Sigmoid colon (tissue), 7 donors: ENCODE measurements around the gene DPYSL3. TPM values are rescaled to one million over a fixed set of nuclear protein-coding genes. Genes with fewer than 3 reads are reported as not detected.

Experiments used
- DNase-seq: peaks from one replicate; pipeline ENCODE4 v3.0.0-alpha.2; 2019
- H3K27ac ChIP-seq, 4 donors: fragments of 200-600 bp; sonication (generic); one replicate each; pipeline ENCODE4 v1.5.1; 2016 to 2019; ENCODE audit warnings: mild to moderate bottlenecking in 1 of 4
- H3K27me3 ChIP-seq, 3 donors: fragments of 200-600 bp; sonication (generic); one replicate each; pipeline ENCODE4 v1.5.1; 2019; ENCODE audit warnings: mild to moderate bottlenecking in 1 of 3
- H3K36me3 ChIP-seq, 4 donors: fragments of 200-600 bp; sonication (generic); one replicate each; pipeline ENCODE4 v1.5.1; 2016 to 2019
- H3K4me1 ChIP-seq, 4 donors: fragments of 200-600 bp; sonication (generic); one replicate each; pipeline ENCODE4 v1.5.1; 2017 to 2019
- H3K4me3 ChIP-seq, 4 donors: fragments of 200-600 bp; sonication (generic); one replicate each; pipeline ENCODE4 v1.5.1; 2017 to 2019; ENCODE audit warnings: mild to moderate bottlenecking in 2 of 4, moderate library complexity in 1 of 4
- H3K9me3 ChIP-seq, 4 donors: fragments of 200-600 bp in 3 of 4; sonication (generic) in 3 of 4; one replicate each; pipeline versions ENCODE4 v1.5.1 to v1.6.1; 2013 to 2019
- CTCF ChIP-seq, 4 experiments: fragments of 450-650 bp in 3 of 4; fragments of 200-600 bp in 1 of 4; IDR thresholded peaks; one replicate each; pipeline ENCODE4 v1.5.1; 2016 to 2019; ENCODE audit warnings: antibody characterized with exemption in 4 of 4, mild to moderate bottlenecking in 3 of 4, moderate library complexity in 2 of 4
- EP300 ChIP-seq, 4 donors: sonication (generic); formaldehyde crosslinking; IDR thresholded peaks; one replicate each; pipeline ENCODE4 v1.6.1; 2017; ENCODE audit warnings: antibody characterized with exemption in 4 of 4
- POLR2A ChIP-seq, 2 donors: fragments of 450-650 bp; IDR thresholded peaks; one replicate each; pipeline ENCODE4 v1.6.1; 2016; ENCODE audit warnings: antibody characterized with exemption in 2 of 2, mild to moderate bottlenecking in 2 of 2, moderate library complexity in 2 of 2
- POLR2AphosphoS5 ChIP-seq, 4 donors: sonication (generic); formaldehyde crosslinking; IDR thresholded peaks; one replicate each; pipeline ENCODE4 v1.6.1; 2017; ENCODE audit warnings: antibody characterized with exemption in 4 of 4
- WGBS, 2 donors: extraction: QIAGEN DNeasy Blood & Tissue Kit; methylation state at CpG; one replicate each; pipeline ENCODE4 v1.1.7; 2013; 5-methylcytosine and 5-hydroxymethylcytosine counted together
- intact Hi-C: fragments of 100-400 bp; cut with DNase I; formaldehyde crosslinking; loops from one replicate; pipeline ENCODE4 v1.15.1; 2023
- polyA plus RNA-seq, 3 donors: library from polyadenylated mRNA; stranded (reverse); fragments of 200-250 nt; gene quantifications; one replicate each; pipeline ENCODE4 v1.2.3, GENCODE V29; 2013
- total RNA-seq, 4 donors: library from RNA; depleted of rRNA; stranded (reverse); fragments of >200 nt; gene quantifications; one replicate each; pipeline ENCODE4 v1.1.0, GENCODE V29; 2016
- donor health status: healthy with polysubstance abuse.
- donor health status: Bipolar disorder and iron deficiency.
- donor health status: healthy.

Gene DPYSL3
- total and polyA plus RNA-seq, 7 donors = 4.2 to 343 (median 149) TPM

GRCh38 chr5:147390654-147391225 is 119.1 kb downstream of the DPYSL3 start:
- intact Hi-C loops = loop anchor here (5.0 kb wide), 2 partner anchors 172 to 187 kb away; no protein-coding TSS in a partner anchor
- peaks cover 0 to 49% (median 21%) of the 10 kb centered on the region in 4 donors for H3K36me3 ChIP-seq
- peaks cover 0 to 18% (median 7%) of the 10 kb centered on the region in 4 donors for H3K4me1 ChIP-seq

GRCh38 chr5:147388184-147389108 is 121.4 kb downstream of the DPYSL3 start:
- TF ChIP-seq POLR2A (IDR thresholded peaks at IDR 0.05) = no peak
- no peak for TF ChIP-seq CTCF (IDR thresholded peaks at IDR 0.05)
- no peak for TF ChIP-seq POLR2AphosphoS5 (IDR thresholded peaks at IDR 0.05)
- no peak for TF ChIP-seq EP300 (IDR thresholded peaks at IDR 0.05)
- Histone ChIP-seq H3K9me3 (no peaks in the 10 kb centered on the region), H3K4me3 (no peak overlapping the region), H3K27me3 (no peaks in the 10 kb centered on the region), H3K4me1 (peaks cover 0 to 21% (median 13%) of the 10 kb centered on the region in 4 donors), H3K36me3 (peaks cover 0 to 27% (median 4%) of the 10 kb centered on the region in 4 donors), H3K27ac (peak overlapping the region in 3 of 4 donors; percentile 34 to 40 (median 38))
- no peak for DNase-seq
- intact Hi-C loops = loop anchor here (5.0 kb wide), 1 partner anchor 166 kb away; no protein-coding TSS in a partner anchor
- whole genome bisulfite sequencing, 2 donors = 29 to 68% methylated on average over 7 of the region's 7 CpGs

More at GRCh38 chr5:147390654-147391225, 119.1 kb downstream of the DPYSL3 start:
- TF ChIP-seq EP300 (IDR thresholded peaks at IDR 0.05) = no peak
- TF ChIP-seq POLR2AphosphoS5 (IDR thresholded peaks at IDR 0.05) = no peak
- TF ChIP-seq POLR2A (IDR thresholded peaks at IDR 0.05) = no peak
- no peak for TF ChIP-seq CTCF (IDR thresholded peaks at IDR 0.05)
- 82 to 85% methylated on average over 3 of the region's 3 CpGs for WGBS, 2 donors
- Histone ChIP-seq H3K9me3 (no peaks in the 10 kb centered on the region), H3K4me3 (no peak overlapping the region), H3K27ac (peak overlapping the region in 3 of 4 donors; percentile 34 to 58 (median 49)), H3K27me3 (no peaks in the 10 kb centered on the region)
- no peak for DNase-seq

DNA sequence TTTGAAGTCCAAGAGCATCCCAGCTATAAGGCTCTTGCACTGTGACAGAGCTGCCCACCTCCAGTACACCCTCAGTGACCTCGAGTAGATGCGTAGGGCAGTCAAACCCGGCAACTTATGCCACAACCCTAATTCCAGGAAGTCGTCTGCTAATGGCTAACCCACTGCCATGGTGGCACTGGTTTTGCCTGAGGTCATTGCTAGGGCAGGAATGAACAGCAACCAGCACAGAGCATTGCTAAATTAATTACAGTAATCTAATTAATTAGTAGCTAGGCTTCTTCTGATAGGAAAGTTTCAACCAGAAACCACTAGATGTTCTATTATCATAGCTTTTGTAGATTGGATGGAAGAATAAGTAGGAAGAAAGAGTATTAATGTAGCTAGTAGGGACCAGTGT is 122.8 kb downstream of the DPYSL3 start:
- peaks cover 0 to 14% (median 0%) of the 10 kb centered on the region in 4 donors for H3K36me3 ChIP-seq
- no peak for DNase-seq
- H3K4me3 ChIP-seq = no peak overlapping the region
- no peaks in the 10 kb centered on the region for H3K9me3 ChIP-seq
- H3K27ac ChIP-seq = peak overlapping the region in 1 of 4 donors; percentile 34
- peaks cover 0 to 27% (median 11%) of the 10 kb centered on the region in 4 donors for H3K4me1 ChIP-seq
- intact Hi-C loops = loop anchor here (5.0 kb wide), 1 partner anchor 165 kb away; no protein-coding TSS in a partner anchor
- H3K27me3 ChIP-seq = no peaks in the 10 kb centered on the region
- TF ChIP-seq EP300 (IDR thresholded peaks at IDR 0.05) (no peak), POLR2AphosphoS5 (IDR thresholded peaks at IDR 0.05) (no peak), CTCF (IDR thresholded peaks at IDR 0.05) (no peak), POLR2A (IDR thresholded peaks at IDR 0.05) (no peak)
- WGBS, 2 donors = 83 to 84% methylated on average over 4 of the region's 4 CpGs

DNA sequence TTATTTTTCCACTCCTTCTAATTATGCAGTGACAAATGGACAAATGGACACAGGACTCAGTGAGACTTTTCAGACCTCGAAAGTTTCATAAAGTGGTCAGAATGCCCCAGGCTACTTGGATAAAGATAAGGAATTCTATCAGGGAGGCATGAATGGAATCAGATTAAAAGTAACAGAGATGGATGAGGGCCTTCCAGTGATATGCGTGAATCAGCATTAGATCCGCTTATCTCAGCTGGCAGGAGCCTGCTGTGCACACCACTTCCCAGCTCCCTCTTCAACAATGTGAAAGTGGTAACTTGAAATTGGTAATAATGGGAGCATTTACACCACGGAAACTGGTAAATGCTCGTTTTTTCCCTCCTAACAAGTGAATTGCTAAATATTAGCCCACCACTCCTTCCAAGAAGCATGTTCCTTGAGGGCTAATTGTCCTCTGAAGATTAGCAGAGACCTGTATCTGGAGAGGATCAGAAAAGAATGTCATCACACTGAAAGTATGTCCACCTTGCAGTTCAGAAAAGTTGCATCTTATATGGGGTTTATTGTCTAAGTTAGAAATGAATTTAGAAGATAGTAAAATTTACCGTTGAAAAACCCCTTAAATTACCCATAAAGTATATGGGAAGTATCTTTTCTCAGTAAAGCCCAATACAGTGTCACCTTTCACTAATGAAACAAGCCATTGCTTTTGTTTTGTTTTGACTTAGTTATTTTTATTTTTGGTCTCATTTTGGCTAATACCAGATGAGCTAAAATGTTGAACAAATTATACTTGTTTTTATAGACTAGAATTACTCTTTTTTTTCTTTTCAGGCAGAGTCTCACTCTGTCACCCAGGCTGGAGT is 125.3 kb downstream of the DPYSL3 start:
- H3K27me3 ChIP-seq = no peaks in the 10 kb centered on the region
- intact Hi-C loops = loop anchor here (5.0 kb wide), 1 partner anchor 162 kb away; no protein-coding TSS in a partner anchor
- H3K36me3 ChIP-seq = no peaks in the 10 kb centered on the region
- no peak for TF ChIP-seq CTCF (IDR thresholded peaks at IDR 0.05)
- TF ChIP-seq POLR2A (IDR thresholded peaks at IDR 0.05) = no peak
- TF ChIP-seq POLR2AphosphoS5 (IDR thresholded peaks at IDR 0.05) = no peak
- TF ChIP-seq EP300 (IDR thresholded peaks at IDR 0.05) = no peak
- H3K27ac ChIP-seq = peak overlapping the region in 2 of 4 donors; percentile 15 to 45
- no peak for DNase-seq
- 80 to 82% methylated on average over 6 of the region's 6 CpGs for WGBS, 2 donors
- H3K4me1 ChIP-seq = peaks cover 0 to 24% (median 10%) of the 10 kb centered on the region in 4 donors
- no peaks in the 10 kb centered on the region for H3K9me3 ChIP-seq
- no peak overlapping the region for H3K4me3 ChIP-seq
